GM18505 (cell line): ENCODE results near the gene FGD5.

Experiments
- ATAC-seq: cut with Tn5 transposase; IDR thresholded peaks from one replicate; pipeline ENCODE4 v1.9.1; 2021; ENCODE audit not compliant: unreplicated experiment
- POLR2A ChIP-seq: IDR thresholded peaks from 4 replicates; pipeline ENCODE4 v1.6.1; 2011; ENCODE audit warnings: borderline replicate concordance; ENCODE audit not compliant: insufficient read depth, insufficient read length; ENCODE audit errors: extremely low read depth

Gene FGD5

GRCh38 chr3:14862661-14863230, 44.0 kb downstream of the FGD5 start:
- no peak for ATAC-seq
- TF ChIP-seq POLR2A = no peak

GRCh38 chr3:14863333-14864100, 44.8 kb downstream of the FGD5 start:
- no peak for ATAC-seq
- TF ChIP-seq POLR2A = no peak

GRCh38 chr3:14864131-14864530, 45.4 kb downstream of the FGD5 start:
- TF ChIP-seq POLR2A = no peak
- ATAC-seq = no peak

GRCh38 chr3:14866627-14867026, 47.9 kb downstream of the FGD5 start:
- ATAC-seq = no peak
- no peak for TF ChIP-seq POLR2A

GRCh38 chr3:14867936-14868570, 49.3 kb downstream of the FGD5 start:
- no peak for TF ChIP-seq POLR2A
- no peak for ATAC-seq

- ATAC-seq = no peak
- TF ChIP-seq POLR2A = no peak
Measured at GRCh38 chr3:14869917-14870782, 51.4 kb downstream of the FGD5 start.

GRCh38 chr3:14870783-14871060, 52.0 kb downstream of the FGD5 start:
- ATAC-seq = no peak
- TF ChIP-seq POLR2A = no peak

- no peak for TF ChIP-seq POLR2A
- ATAC-seq = no peak
Measured at GRCh38 chr3:14871456-14872200, 52.9 kb downstream of the FGD5 start.

- no peak for TF ChIP-seq POLR2A
- no peak for ATAC-seq
Measured at GRCh38 chr3:14872706-14873105, 53.9 kb downstream of the FGD5 start.

- no peak for TF ChIP-seq POLR2A
- no peak for ATAC-seq
Measured at GRCh38 chr3:14874784-14875183, 56.0 kb downstream of the FGD5 start.

- TF ChIP-seq POLR2A = no peak
- no peak for ATAC-seq
Measured at GRCh38 chr3:14875411-14876175, 56.8 kb downstream of the FGD5 start.

- TF ChIP-seq POLR2A = no peak
- no peak for ATAC-seq
Measured at GRCh38 chr3:14876921-14877333, 58.2 kb downstream of the FGD5 start.

GRCh38 chr3:14877469-14877868, 58.7 kb downstream of the FGD5 start:
- TF ChIP-seq POLR2A = no peak
- no peak for ATAC-seq
